NB4 (cell line): ENCODE data around the gene PNKP.

Experiments used
- DNase-seq: peaks from one replicate; pipeline ENCODE4 v3.0.0; 2010; ENCODE audit warnings: low read depth
- H3K4me3 ChIP-seq: one replicate; pipeline ENCODE4 v1.5.1; 2011; ENCODE audit warnings: mild to moderate bottlenecking, low read depth, low read length, moderate library complexity
- MYC ChIP-seq: IDR thresholded peaks from 2 replicates; pipeline ENCODE4 v1.6.1; 2011; ENCODE audit warnings: low read depth, low read length
- POLR2A ChIP-seq: IDR thresholded peaks from 2 replicates; pipeline ENCODE4 v1.6.1; 2011; ENCODE audit warnings: mild to moderate bottlenecking; ENCODE audit not compliant: insufficient read length; ENCODE audit errors: extremely low read depth
- TF ChIP-seq, protein P1 (sequence below): IDR thresholded peaks from one replicate; pipeline ENCODE4 v1.5.1; 2012; ENCODE audit warnings: low read depth, low read length
- TF ChIP-seq, protein P2 (sequence below): IDR thresholded peaks from 2 replicates; pipeline ENCODE4 v1.6.1; 2011; ENCODE audit warnings: low read depth, low read length

PNKP gene

DNA sequence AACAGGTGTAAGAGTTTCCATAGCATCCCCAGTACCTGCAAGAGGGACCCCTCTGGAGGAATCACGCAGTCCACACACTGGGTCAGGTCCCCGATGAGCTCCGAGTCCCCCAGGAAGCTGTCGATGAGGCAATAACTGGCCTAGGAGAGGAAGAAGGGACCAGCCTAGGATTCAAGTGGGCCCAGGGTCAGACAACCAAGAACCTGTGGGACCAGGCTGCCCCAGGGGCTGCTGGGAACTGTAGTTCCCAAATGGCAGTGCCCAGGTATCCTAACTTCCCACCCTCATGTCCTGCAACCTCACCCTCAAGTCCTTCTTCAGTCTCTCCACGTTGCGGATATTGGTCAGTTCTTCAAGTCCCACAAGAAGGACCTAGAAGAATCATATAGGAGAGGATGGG is 56.0 kb downstream of the PNKP start:
- no peak for TF ChIP-seq MYC
- TF ChIP-seq, protein P1, sequence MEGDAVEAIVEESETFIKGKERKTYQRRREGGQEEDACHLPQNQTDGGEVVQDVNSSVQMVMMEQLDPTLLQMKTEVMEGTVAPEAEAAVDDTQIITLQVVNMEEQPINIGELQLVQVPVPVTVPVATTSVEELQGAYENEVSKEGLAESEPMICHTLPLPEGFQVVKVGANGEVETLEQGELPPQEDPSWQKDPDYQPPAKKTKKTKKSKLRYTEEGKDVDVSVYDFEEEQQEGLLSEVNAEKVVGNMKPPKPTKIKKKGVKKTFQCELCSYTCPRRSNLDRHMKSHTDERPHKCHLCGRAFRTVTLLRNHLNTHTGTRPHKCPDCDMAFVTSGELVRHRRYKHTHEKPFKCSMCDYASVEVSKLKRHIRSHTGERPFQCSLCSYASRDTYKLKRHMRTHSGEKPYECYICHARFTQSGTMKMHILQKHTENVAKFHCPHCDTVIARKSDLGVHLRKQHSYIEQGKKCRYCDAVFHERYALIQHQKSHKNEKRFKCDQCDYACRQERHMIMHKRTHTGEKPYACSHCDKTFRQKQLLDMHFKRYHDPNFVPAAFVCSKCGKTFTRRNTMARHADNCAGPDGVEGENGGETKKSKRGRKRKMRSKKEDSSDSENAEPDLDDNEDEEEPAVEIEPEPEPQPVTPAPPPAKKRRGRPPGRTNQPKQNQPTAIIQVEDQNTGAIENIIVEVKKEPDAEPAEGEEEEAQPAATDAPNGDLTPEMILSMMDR, result no peak
- no peak for TF ChIP-seq POLR2A
- TF ChIP-seq, protein P2, sequence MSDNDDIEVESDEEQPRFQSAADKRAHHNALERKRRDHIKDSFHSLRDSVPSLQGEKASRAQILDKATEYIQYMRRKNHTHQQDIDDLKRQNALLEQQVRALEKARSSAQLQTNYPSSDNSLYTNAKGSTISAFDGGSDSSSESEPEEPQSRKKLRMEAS, result no peak
- H3K4me3 ChIP-seq, result no peak overlapping the region
- DNase-seq, result no peak
